Liver (tissue), 9 donors: ENCODE results near the gene DERL3. TPM values are rescaled to one million over a fixed set of nuclear protein-coding genes. Genes with fewer than 3 reads are reported as not detected.
A peak's percentile ranks its signal among the peaks of the same experiment; 100 is the strongest.

Source experiments
- DNase-seq: peaks from one replicate; pipeline ENCODE4 v3.0.0-alpha.2; 2017; ENCODE audit warnings: low spot score
- H3K27ac ChIP-seq, 2 donors: one replicate each; pipeline ENCODE4 v1.7.0; 2013; ENCODE audit warnings: inconsistent platforms in 2 of 2, low read length in 2 of 2, control low read depth in 1 of 2, low read depth in 1 of 2, mild to moderate bottlenecking in 1 of 2
- H3K27me3 ChIP-seq, 4 donors: one replicate each; pipeline versions ENCODE4 v1.6.1 to v1.7.0; 2013; ENCODE audit warnings: low read length in 3 of 4, inconsistent platforms in 1 of 4, mild to moderate bottlenecking in 1 of 4, moderate library complexity in 1 of 4; ENCODE audit not compliant: control insufficient read depth in 4 of 4, insufficient read depth in 4 of 4
- H3K36me3 ChIP-seq, 4 donors: one replicate each; pipeline versions ENCODE4 v1.6.1 to v1.7.0; 2013; ENCODE audit warnings: low read length in 3 of 4, mild to moderate bottlenecking in 3 of 4, low read depth in 1 of 4, moderate library complexity in 1 of 4; ENCODE audit not compliant: control insufficient read depth in 4 of 4, insufficient read depth in 3 of 4
- H3K4me1 ChIP-seq, 4 donors: one replicate each; pipeline versions ENCODE4 v1.6.1 to v1.7.0; 2013; ENCODE audit warnings: low read length in 3 of 4, mild to moderate bottlenecking in 3 of 4, moderate library complexity in 1 of 4; ENCODE audit not compliant: control insufficient read depth in 4 of 4, insufficient read depth in 4 of 4
- H3K4me3 ChIP-seq, 3 donors: one replicate each; pipeline versions ENCODE4 v1.6.1 to v1.7.0; 2013; ENCODE audit warnings: low read length in 3 of 3, control low read depth in 1 of 3, low read depth in 1 of 3, mild to moderate bottlenecking in 1 of 3
- H3K9ac ChIP-seq, 2 donors: one replicate each; pipeline ENCODE4 v1.7.0; 2013; ENCODE audit warnings: low read length in 2 of 2, mild to moderate bottlenecking in 2 of 2, moderate library complexity in 2 of 2, control low read depth in 1 of 2, low read depth in 1 of 2
- H3K9me3 ChIP-seq, 4 donors: one replicate each; pipeline versions ENCODE4 v1.6.1 to v1.7.0; 2013; ENCODE audit warnings: low read length in 3 of 4; ENCODE audit not compliant: control insufficient read depth in 4 of 4
- EGR1 ChIP-seq, 2 donors: IDR thresholded peaks; 2 replicates each; pipeline ENCODE4 v1.6.1; 2016 to 2018; ENCODE audit warnings: antibody characterized with exemption in 2 of 2, low read depth in 2 of 2
- FOXA1 ChIP-seq: IDR thresholded peaks from 2 replicates; pipeline ENCODE4 v1.6.1; 2016; ENCODE audit warnings: antibody characterized with exemption
- FOXA2 ChIP-seq: IDR thresholded peaks from 2 replicates; pipeline ENCODE4 v1.6.1; 2016; ENCODE audit warnings: antibody characterized with exemption
- GABPA ChIP-seq, 2 donors: IDR thresholded peaks in 1 of 2; conservative IDR thresholded peaks in 1 of 2; 2 replicates each; pipeline ENCODE4 v1.6.1; 2016; ENCODE audit warnings: antibody characterized with exemption in 2 of 2, mild to moderate bottlenecking in 1 of 2, moderate library complexity in 1 of 2
- HNF4A ChIP-seq, 2 donors: conservative IDR thresholded peaks; 2 replicates each; pipeline ENCODE4 v1.6.1; 2016; ENCODE audit warnings: antibody characterized with exemption in 2 of 2, mild to moderate bottlenecking in 2 of 2
- HNF4G ChIP-seq: IDR thresholded peaks from 2 replicates; pipeline ENCODE4 v1.6.1; 2016; ENCODE audit warnings: antibody characterized with exemption
- JUND ChIP-seq, 2 donors: IDR thresholded peaks; 2 replicates each; pipeline ENCODE4 v1.6.1; 2016; ENCODE audit warnings: antibody characterized with exemption in 2 of 2
- MAX ChIP-seq: IDR thresholded peaks from 2 replicates; pipeline ENCODE4 v1.6.1; 2016; ENCODE audit warnings: antibody characterized with exemption
- NR2F2 ChIP-seq: IDR thresholded peaks from 2 replicates; pipeline ENCODE4 v1.6.1; 2016; ENCODE audit warnings: antibody characterized with exemption
- RAD21 ChIP-seq, 2 donors: IDR thresholded peaks; 2 replicates each; pipeline ENCODE4 v1.6.1; 2016; ENCODE audit warnings: antibody characterized with exemption in 2 of 2, mild to moderate bottlenecking in 2 of 2
- RXRA ChIP-seq, 2 donors: IDR thresholded peaks; 2 replicates each; pipeline ENCODE4 v1.6.1; 2017 to 2018; ENCODE audit warnings: antibody characterized with exemption in 2 of 2, mild to moderate bottlenecking in 1 of 2
- SP1 ChIP-seq: IDR thresholded peaks from 2 replicates; pipeline ENCODE4 v1.6.1; 2018; ENCODE audit warnings: antibody characterized with exemption, mild to moderate bottlenecking
- TAF1 ChIP-seq: conservative IDR thresholded peaks from 2 replicates; pipeline ENCODE4 v1.6.1; 2016; ENCODE audit warnings: antibody characterized with exemption, mild to moderate bottlenecking
- YY1 ChIP-seq: IDR thresholded peaks from 2 replicates; pipeline ENCODE4 v1.6.1; 2016; ENCODE audit warnings: antibody characterized with exemption, mild to moderate bottlenecking
- ZBTB33 ChIP-seq: IDR thresholded peaks from 2 replicates; pipeline ENCODE4 v1.6.1; 2016; ENCODE audit warnings: antibody characterized with exemption
- WGBS: extraction: QIAGEN DNeasy Blood & Tissue Kit; methylation state at CpG from one replicate; pipeline ENCODE4 v1.1.7; 2013; 5-methylcytosine and 5-hydroxymethylcytosine counted together
- polyA plus RNA-seq, 2 donors: library from polyadenylated mRNA; stranded (reverse) in 1 of 2; unstranded in 1 of 2; fragments of 200-250 nt in 1 of 2; fragments of >200 nt in 1 of 2; fragmentation: Nextera tagmentation in 1 of 2; extraction: Ambion mirVana in 1 of 2; gene quantifications; one replicate each; pipeline versions ENCODE4 v1.2.1 to v1.2.3, GENCODE V29; 2013 to 2015
- total RNA-seq, 2 donors: library from RNA; depleted of rRNA; stranded (reverse); fragments of >200 nt; gene quantifications; one replicate each; pipeline ENCODE4 v1.2.3, GENCODE V29; 2014
- TF ChIP-seq, protein P1 (sequence below): fragments of 150-350 bp; IDR thresholded peaks from 2 replicates; pipeline ENCODE4 v1.5.1; 2017; ENCODE audit warnings: improper control_type of control experiment, low read depth, low read length; ENCODE audit not compliant: missing input control
- TF ChIP-seq, protein P2 (sequence below): IDR thresholded peaks from 2 replicates; pipeline ENCODE4 v1.6.1; 2016; ENCODE audit warnings: antibody characterized with exemption
- TF ChIP-seq, protein P3 (sequence below): IDR thresholded peaks from 2 replicates; pipeline ENCODE4 v1.6.1; 2016; ENCODE audit warnings: antibody characterized with exemption, mild to moderate bottlenecking
- donor health status: healthy.
- donor health status: healthy.
- donor health status: healthy.
- donor health status: healthy.
- donor health status: healthy.

The DERL3 gene
- total and polyA plus RNA-seq, 4 donors: 1.0 to 9.3 (median 3.9) TPM

DNA sequence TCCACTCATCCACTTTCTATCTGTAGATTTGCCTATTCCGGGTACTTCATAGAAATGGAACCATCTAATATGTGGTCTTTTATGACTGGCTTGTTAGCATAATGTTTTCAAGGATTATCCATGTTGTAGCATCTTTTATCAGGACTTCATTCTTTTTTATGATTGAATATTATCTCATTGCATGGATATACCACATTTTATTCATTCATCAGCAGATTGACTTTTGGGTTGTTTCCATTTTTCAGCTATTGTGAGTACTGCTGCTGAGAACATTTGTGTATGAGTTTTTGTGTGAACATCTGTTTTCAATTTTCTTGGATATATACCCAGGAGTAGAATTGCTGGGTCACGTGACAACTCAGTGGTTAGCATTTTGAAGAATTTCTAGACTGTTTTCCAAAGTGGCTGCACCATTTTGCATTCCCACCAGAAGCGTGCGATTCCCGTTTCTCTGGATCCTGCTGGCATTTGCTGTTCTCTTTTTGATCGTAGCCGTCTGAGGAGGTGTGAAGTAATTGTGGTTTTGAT is 8.9 kb downstream of the DERL3 start:
- TF ChIP-seq MAX (no peak), YY1 (no peak), GABPA (IDR thresholded peaks at IDR 0.05 in 1 of 2, conservative IDR thresholded peaks at IDR 0.05 in 1 of 2) (no peak), FOXA2 (no peak), HNF4G (no peak), NR2F2 (no peak), EGR1 (IDR thresholded peaks at IDR 0.05; ENCODE audit: low read depth in 2 of 2) (no peak), RAD21 (IDR thresholded peaks at IDR 0.05) (no peak)
- TF ChIP-seq, protein P1, sequence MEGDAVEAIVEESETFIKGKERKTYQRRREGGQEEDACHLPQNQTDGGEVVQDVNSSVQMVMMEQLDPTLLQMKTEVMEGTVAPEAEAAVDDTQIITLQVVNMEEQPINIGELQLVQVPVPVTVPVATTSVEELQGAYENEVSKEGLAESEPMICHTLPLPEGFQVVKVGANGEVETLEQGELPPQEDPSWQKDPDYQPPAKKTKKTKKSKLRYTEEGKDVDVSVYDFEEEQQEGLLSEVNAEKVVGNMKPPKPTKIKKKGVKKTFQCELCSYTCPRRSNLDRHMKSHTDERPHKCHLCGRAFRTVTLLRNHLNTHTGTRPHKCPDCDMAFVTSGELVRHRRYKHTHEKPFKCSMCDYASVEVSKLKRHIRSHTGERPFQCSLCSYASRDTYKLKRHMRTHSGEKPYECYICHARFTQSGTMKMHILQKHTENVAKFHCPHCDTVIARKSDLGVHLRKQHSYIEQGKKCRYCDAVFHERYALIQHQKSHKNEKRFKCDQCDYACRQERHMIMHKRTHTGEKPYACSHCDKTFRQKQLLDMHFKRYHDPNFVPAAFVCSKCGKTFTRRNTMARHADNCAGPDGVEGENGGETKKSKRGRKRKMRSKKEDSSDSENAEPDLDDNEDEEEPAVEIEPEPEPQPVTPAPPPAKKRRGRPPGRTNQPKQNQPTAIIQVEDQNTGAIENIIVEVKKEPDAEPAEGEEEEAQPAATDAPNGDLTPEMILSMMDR: no peak
- H3K9me3 ChIP-seq: no peaks in the 10 kb centered on the region
- H3K27ac ChIP-seq: no peak overlapping the region
- DNase-seq: no peak
- no peaks in the 10 kb centered on the region for H3K27me3 ChIP-seq
- H3K4me3 ChIP-seq: no peak overlapping the region
- no peak overlapping the region for H3K9ac ChIP-seq
- peaks cover 14 to 54% (median 17%) of the 10 kb centered on the region in 4 donors for H3K36me3 ChIP-seq
- WGBS: 91% methylated on average over 7 of the region's 7 CpGs
- no peaks in the 10 kb centered on the region for H3K4me1 ChIP-seq

DNA sequence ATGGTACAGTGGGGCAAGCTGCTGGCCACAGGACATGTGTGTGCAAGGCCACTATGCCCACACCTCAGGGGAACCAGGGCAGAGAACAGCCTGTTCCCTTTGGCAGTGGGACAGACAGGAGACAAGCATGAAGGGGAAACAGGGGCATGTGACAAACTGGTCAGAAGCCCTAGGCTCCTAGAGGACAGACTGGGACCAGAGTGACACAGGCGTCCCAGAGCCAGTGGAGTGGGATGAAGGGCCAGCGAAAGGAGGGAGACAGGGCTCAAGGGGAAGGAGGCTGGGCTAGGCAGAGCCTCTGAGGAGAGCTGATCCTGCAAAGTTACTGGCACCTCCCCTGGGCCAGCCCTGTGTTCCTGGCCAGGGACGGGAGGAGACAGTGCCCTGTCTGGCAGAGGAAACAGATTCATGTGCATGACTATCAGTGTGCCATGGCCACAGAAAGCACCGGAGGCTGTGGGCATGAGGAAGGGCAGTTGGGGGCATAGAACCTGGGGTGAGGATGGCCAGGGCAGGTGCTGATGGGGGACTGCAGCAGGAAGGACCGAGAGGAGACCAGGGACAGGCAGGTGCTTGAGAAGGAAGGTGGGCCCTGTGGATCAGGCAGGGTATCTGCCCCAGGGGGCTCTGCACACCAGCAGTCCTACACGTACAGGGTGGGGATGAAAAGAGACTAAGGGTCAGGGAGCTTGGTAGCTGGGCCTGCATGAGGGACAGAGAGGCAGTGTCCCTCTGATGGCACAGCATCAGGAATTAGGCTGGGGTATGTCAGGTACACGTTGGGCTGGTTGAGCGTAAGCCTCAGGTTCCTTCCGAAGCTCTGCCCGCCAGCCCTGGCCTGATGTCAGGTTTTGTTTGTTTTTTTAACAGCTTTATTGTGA is 9.8 kb downstream of the DERL3 start:
- no peak for DNase-seq
- H3K27ac ChIP-seq: no peak overlapping the region
- H3K9me3 ChIP-seq: no peaks in the 10 kb centered on the region
- no peak overlapping the region for H3K9ac ChIP-seq
- H3K4me1 ChIP-seq: no peaks in the 10 kb centered on the region
- H3K4me3 ChIP-seq: no peak overlapping the region
- H3K27me3 ChIP-seq: no peaks in the 10 kb centered on the region
- peaks cover 13 to 56% (median 21%) of the 10 kb centered on the region in 4 donors for H3K36me3 ChIP-seq
- no peak for TF ChIP-seq MAX
- TF ChIP-seq YY1: no peak
- TF ChIP-seq EGR1 (IDR thresholded peaks at IDR 0.05; ENCODE audit: low read depth in 2 of 2): no peak
- TF ChIP-seq RXRA (IDR thresholded peaks at IDR 0.05): peak; percentile 44 to 50
- TF ChIP-seq, protein P1: no peak
- no peak for TF ChIP-seq FOXA2
- no peak for TF ChIP-seq JUND (IDR thresholded peaks at IDR 0.05)
- TF ChIP-seq TAF1: no peak
- TF ChIP-seq, protein P2, sequence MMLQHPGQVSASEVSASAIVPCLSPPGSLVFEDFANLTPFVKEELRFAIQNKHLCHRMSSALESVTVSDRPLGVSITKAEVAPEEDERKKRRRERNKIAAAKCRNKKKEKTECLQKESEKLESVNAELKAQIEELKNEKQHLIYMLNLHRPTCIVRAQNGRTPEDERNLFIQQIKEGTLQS: no peak
- TF ChIP-seq NR2F2: no peak
- no peak for TF ChIP-seq RAD21 (IDR thresholded peaks at IDR 0.05)
- no peak for TF ChIP-seq ZBTB33
- no peak for TF ChIP-seq HNF4G
- TF ChIP-seq GABPA (IDR thresholded peaks at IDR 0.05 in 1 of 2, conservative IDR thresholded peaks at IDR 0.05 in 1 of 2): no peak
- TF ChIP-seq HNF4A (conservative IDR thresholded peaks at IDR 0.05): peak; percentile 57 to 70
- peak; percentile 36 for TF ChIP-seq SP1
- TF ChIP-seq FOXA1: no peak
- TF ChIP-seq, protein P3, sequence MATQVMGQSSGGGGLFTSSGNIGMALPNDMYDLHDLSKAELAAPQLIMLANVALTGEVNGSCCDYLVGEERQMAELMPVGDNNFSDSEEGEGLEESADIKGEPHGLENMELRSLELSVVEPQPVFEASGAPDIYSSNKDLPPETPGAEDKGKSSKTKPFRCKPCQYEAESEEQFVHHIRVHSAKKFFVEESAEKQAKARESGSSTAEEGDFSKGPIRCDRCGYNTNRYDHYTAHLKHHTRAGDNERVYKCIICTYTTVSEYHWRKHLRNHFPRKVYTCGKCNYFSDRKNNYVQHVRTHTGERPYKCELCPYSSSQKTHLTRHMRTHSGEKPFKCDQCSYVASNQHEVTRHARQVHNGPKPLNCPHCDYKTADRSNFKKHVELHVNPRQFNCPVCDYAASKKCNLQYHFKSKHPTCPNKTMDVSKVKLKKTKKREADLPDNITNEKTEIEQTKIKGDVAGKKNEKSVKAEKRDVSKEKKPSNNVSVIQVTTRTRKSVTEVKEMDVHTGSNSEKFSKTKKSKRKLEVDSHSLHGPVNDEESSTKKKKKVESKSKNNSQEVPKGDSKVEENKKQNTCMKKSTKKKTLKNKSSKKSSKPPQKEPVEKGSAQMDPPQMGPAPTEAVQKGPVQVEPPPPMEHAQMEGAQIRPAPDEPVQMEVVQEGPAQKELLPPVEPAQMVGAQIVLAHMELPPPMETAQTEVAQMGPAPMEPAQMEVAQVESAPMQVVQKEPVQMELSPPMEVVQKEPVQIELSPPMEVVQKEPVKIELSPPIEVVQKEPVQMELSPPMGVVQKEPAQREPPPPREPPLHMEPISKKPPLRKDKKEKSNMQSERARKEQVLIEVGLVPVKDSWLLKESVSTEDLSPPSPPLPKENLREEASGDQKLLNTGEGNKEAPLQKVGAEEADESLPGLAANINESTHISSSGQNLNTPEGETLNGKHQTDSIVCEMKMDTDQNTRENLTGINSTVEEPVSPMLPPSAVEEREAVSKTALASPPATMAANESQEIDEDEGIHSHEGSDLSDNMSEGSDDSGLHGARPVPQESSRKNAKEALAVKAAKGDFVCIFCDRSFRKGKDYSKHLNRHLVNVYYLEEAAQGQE: no peak
- 81% methylated on average over 10 of the region's 10 CpGs for WGBS
